H1 (cell line): ENCODE measurements around the gene NR2F1-AS1. TPM values are rescaled to one million over a fixed set of nuclear protein-coding genes. Genes with fewer than 3 reads are reported as not detected.

Experiments
- BACH1 ChIP-seq: IDR thresholded peaks from 2 replicates; pipeline ENCODE4 v1.6.1; 2012; ENCODE audit warnings: low read length, improper control_type of control experiment
- KDM1A ChIP-seq: fragments of 200-600, 300-600 bp; sonication (generic); IDR thresholded peaks from 2 replicates; pipeline ENCODE4 v1.7.1; 2016; ENCODE audit warnings: mild to moderate bottlenecking, low read length, borderline replicate concordance
- KDM5A ChIP-seq: fragments of 200-600 bp; IDR thresholded peaks from 2 replicates; pipeline ENCODE4 v1.7.1; 2012; ENCODE audit warnings: mild to moderate bottlenecking, low read length, inconsistent platforms, mixed read lengths
- RBBP5 ChIP-seq: IDR thresholded peaks from 2 replicates; pipeline ENCODE4 v1.7.1; 2012; ENCODE audit warnings: low read depth, mild to moderate bottlenecking, inconsistent platforms, low read length, moderate library complexity, borderline replicate concordance
- SP2 ChIP-seq: IDR thresholded peaks from 2 replicates; pipeline ENCODE4 v1.6.1; 2012; ENCODE audit warnings: mild to moderate bottlenecking, low read length, inconsistent platforms
- polyA plus RNA-seq, 7 experiments: library from polyadenylated mRNA; depleted of rRNA in 3 of 7; stranded (reverse) in 5 of 7; unstranded in 2 of 7; fragments of >200 nt in 5 of 7; fragments of 200-250 nt in 2 of 7; gene quantifications; 1 replicate in 5 of 7; 2 replicates in 1 of 7; 4 replicates in 1 of 7; pipeline versions ENCODE4 v1.2.1 to v1.2.3, GENCODE V29; 2011 to 2013; ENCODE audit warnings: missing spikeins in 2 of 7, mixed read lengths in 2 of 7
- total RNA-seq: library from RNA; stranded (reverse); fragmentation: NEBNext Ultra II Directional; extraction: Animal tissue kit (Norgen Biotek cat#: 25700); gene quantifications from 2 replicates; pipeline ENCODE4 v1.2.1, GENCODE V29; 2021
- TF ChIP-seq, protein P1 (sequence below): IDR thresholded peaks from 2 replicates; pipeline ENCODE4 v1.6.1; 2011; ENCODE audit warnings: low read length, improper control_type of control experiment

NR2F1-AS1 gene
- total and polyA plus RNA-seq, 2 of the 8 experiments (the other 6 are each of a cell fraction or from before 2014, with no cell fraction given) = 1.6 to 5.6 TPM

- no peak for TF ChIP-seq KDM1A
- no peak for TF ChIP-seq BACH1
- TF ChIP-seq, protein P1, sequence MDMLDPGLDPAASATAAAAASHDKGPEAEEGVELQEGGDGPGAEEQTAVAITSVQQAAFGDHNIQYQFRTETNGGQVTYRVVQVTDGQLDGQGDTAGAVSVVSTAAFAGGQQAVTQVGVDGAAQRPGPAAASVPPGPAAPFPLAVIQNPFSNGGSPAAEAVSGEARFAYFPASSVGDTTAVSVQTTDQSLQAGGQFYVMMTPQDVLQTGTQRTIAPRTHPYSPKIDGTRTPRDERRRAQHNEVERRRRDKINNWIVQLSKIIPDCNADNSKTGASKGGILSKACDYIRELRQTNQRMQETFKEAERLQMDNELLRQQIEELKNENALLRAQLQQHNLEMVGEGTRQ = no peak
- no peak for TF ChIP-seq KDM5A
- no peak for TF ChIP-seq SP2
- TF ChIP-seq RBBP5 = no peak
These were observed 150.9 kb downstream of the NR2F1-AS1 start (continued) for GRCh38 chr5:93430118-93430517.
